DOHH2 (cell line): Measurements from ENCODE around the gene SF3B1.

ENCODE experiments used
- H3F3A ChIP-seq: fragments of 200-600 bp; sonication (generic), shearing (Covaris generic); 2 replicates; pipeline ENCODE4 v1.6.0; 2016; ENCODE audit warnings: antibody characterized with exemption, mild to moderate bottlenecking; ENCODE audit not compliant: control insufficient read depth, insufficient read depth
- H3K27ac ChIP-seq: fragments of 200-600 bp; sonication (generic); 2 replicates; pipeline ENCODE4 v1.5.1; 2014; ENCODE audit warnings: low read depth, mild to moderate bottlenecking, low read length, moderate library complexity
- H3K27me3 ChIP-seq: fragments of 200-600 bp; sonication (generic); 2 replicates; pipeline ENCODE4 v1.6.1; 2014; ENCODE audit warnings: mild to moderate bottlenecking, low read length, mixed read lengths; ENCODE audit not compliant: control insufficient read depth
- H3K36me3 ChIP-seq: fragments of 200-600 bp; sonication (generic); 2 replicates; pipeline ENCODE4 v1.6.1; 2014; ENCODE audit warnings: mild to moderate bottlenecking, low read length, moderate library complexity, mixed read lengths; ENCODE audit not compliant: control insufficient read depth
- H3K4me1 ChIP-seq: fragments of 200-600 bp; sonication (generic); 2 replicates; pipeline ENCODE4 v1.6.1; 2014; ENCODE audit warnings: mild to moderate bottlenecking, low read length, mixed read lengths; ENCODE audit not compliant: control insufficient read depth
- H3K4me2 ChIP-seq: fragments of 200-600 bp; sonication (generic); 2 replicates; pipeline ENCODE4 v1.6.0; 2014; ENCODE audit warnings: mild to moderate bottlenecking, low read length, moderate library complexity
- H3K4me3 ChIP-seq: fragments of 200-600 bp; sonication (generic); 2 replicates; pipeline ENCODE4 v1.5.1; 2014; ENCODE audit warnings: mild to moderate bottlenecking, low read length, mixed read lengths
- H3K79me2 ChIP-seq: fragments of 200-600 bp; sonication (generic); 2 replicates; pipeline ENCODE4 v1.6.1; 2014; ENCODE audit warnings: mild to moderate bottlenecking, low read length, mixed read lengths; ENCODE audit not compliant: control insufficient read depth
- H3K9me2 ChIP-seq: fragments of 200-600 bp; sonication (generic); replicated peaks from 2 replicates; pipeline ENCODE4 v1.6.1; 2014; ENCODE audit warnings: mild to moderate bottlenecking, low read length, mixed read lengths; ENCODE audit not compliant: control insufficient read depth
- H3K9me3 ChIP-seq: fragments of 200-600 bp; sonication (generic); 2 replicates; pipeline ENCODE4 v1.6.1; 2014; ENCODE audit warnings: antibody characterized with exemption, low read length, mixed read lengths; ENCODE audit not compliant: control insufficient read depth, insufficient read depth
- H4K20me1 ChIP-seq: fragments of 200-600 bp; sonication (generic); 2 replicates; pipeline ENCODE4 v1.6.0; 2014; ENCODE audit warnings: low read depth, mild to moderate bottlenecking, antibody characterized with exemption, low read length, moderate library complexity; ENCODE audit not compliant: control insufficient read depth, insufficient read depth
- CTCF ChIP-seq: fragments of 200-600 bp; sonication (generic); IDR thresholded peaks from one replicate; pipeline ENCODE4 v1.5.1; 2014; ENCODE audit warnings: antibody characterized with exemption, mild to moderate bottlenecking, low read depth, low read length; ENCODE audit not compliant: poor library complexity, severe bottlenecking
- EZH2phosphoT487 ChIP-seq: fragments of 200-600 bp; sonication (generic); IDR thresholded peaks from 2 replicates; pipeline ENCODE4 v1.6.1; 2017; ENCODE audit warnings: borderline replicate concordance, mild to moderate bottlenecking, antibody characterized with exemption, low read length, moderate library complexity, mixed read lengths

Gene SF3B1

GRCh38 chr2:197399887-197400540, 34.8 kb downstream of the SF3B1 start:
- Histone ChIP-seq H3K4me1 (no peaks in the 10 kb centered on the region), H3F3A (peaks cover 3% of the 10 kb centered on the region; the same call in 1 of the 2 replicates), H3K4me3 (no peak overlapping the region), H4K20me1 (no peaks in the 10 kb centered on the region), H3K9me2 (no peaks in the 10 kb centered on the region), H3K9me3 (no peaks in the 10 kb centered on the region), H3K27me3 (no peaks in the 10 kb centered on the region), H3K27ac (no peak overlapping the region), H3K79me2 (no peaks in the 10 kb centered on the region), H3K4me2 (no peak overlapping the region), H3K36me3 (peaks cover 97% of the 10 kb centered on the region)
- TF ChIP-seq CTCF: no peak
- TF ChIP-seq EZH2phosphoT487: no peak

- Histone ChIP-seq H3K9me2 (no peaks in the 10 kb centered on the region), H3K27me3 (no peaks in the 10 kb centered on the region), H3K79me2 (no peaks in the 10 kb centered on the region), H3K36me3 (peaks cover 98% of the 10 kb centered on the region), H3K4me1 (no peaks in the 10 kb centered on the region), H3K27ac (no peak overlapping the region), H3F3A (peaks cover 3% of the 10 kb centered on the region; the same call in 1 of the 2 replicates), H3K4me2 (no peak overlapping the region), H3K4me3 (no peak overlapping the region), H3K9me3 (no peaks in the 10 kb centered on the region), H4K20me1 (no peaks in the 10 kb centered on the region)
- no peak for TF ChIP-seq EZH2phosphoT487
- TF ChIP-seq CTCF: no peak
Measured at GRCh38 chr2:197398913-197399312, 35.9 kb downstream of the SF3B1 start.

- no peak overlapping the region for H3K4me3 ChIP-seq
- peaks cover 48% of the 10 kb centered on the region for H3K36me3 ChIP-seq
- no peaks in the 10 kb centered on the region for H3K9me2 ChIP-seq
- no peak overlapping the region for H3K27ac ChIP-seq
- no peaks in the 10 kb centered on the region for H3K4me1 ChIP-seq
- H4K20me1 ChIP-seq: no peaks in the 10 kb centered on the region
- no peaks in the 10 kb centered on the region for H3K27me3 ChIP-seq
- no peak for TF ChIP-seq CTCF
- no peak for TF ChIP-seq EZH2phosphoT487
- no peaks in the 10 kb centered on the region for H3K9me3 ChIP-seq
- peaks cover 38% of the 10 kb centered on the region for H3F3A ChIP-seq
- no peaks in the 10 kb centered on the region for H3K79me2 ChIP-seq
- H3K4me2 ChIP-seq: no peak overlapping the region
Measured at GRCh38 chr2:197391220-197391717, 43.6 kb downstream of the SF3B1 start.
